GM23338 (cell line): ENCODE results near the gene GNPTAB. TPM values are rescaled to one million over a fixed set of nuclear protein-coding genes. Genes with fewer than 3 reads are reported as not detected.

ENCODE experiments used
- ATAC-seq: fragments of 200-7000 bp; cut with Tn5 transposase; 3 replicates; pipeline ENCODE4 v1.9.1; 2020
- DNase-seq: peaks from one replicate; pipeline ENCODE4 v3.0.0-alpha.2; 2015; ENCODE audit warnings: low spot score
- H2AFZ ChIP-seq: fragments of 200-600 bp; sonication (generic); 2 replicates; pipeline ENCODE4 v1.8.0; 2016; ENCODE audit warnings: antibody characterized with exemption, mild to moderate bottlenecking, moderate library complexity
- H3F3A ChIP-seq: fragments of 200-600 bp; sonication (generic); replicated peaks from 2 replicates; pipeline ENCODE4 v1.8.0; 2017; ENCODE audit warnings: antibody characterized with exemption, mixed run types, low read depth
- H3K27ac ChIP-seq: fragments of 200-600 bp; sonication (generic); 2 replicates; pipeline ENCODE4 v1.6.1; 2016; ENCODE audit warnings: low read depth
- H3K27me3 ChIP-seq: fragments of 200-600 bp; sonication (generic); 2 replicates; pipeline ENCODE4 v1.8.0; 2016; ENCODE audit warnings: mild to moderate bottlenecking, mixed run types, moderate library complexity; ENCODE audit not compliant: insufficient read depth
- H3K36me3 ChIP-seq: fragments of 200-600 bp; sonication (generic); 2 replicates; pipeline ENCODE4 v1.8.0; 2016; ENCODE audit warnings: mild to moderate bottlenecking; ENCODE audit not compliant: insufficient read depth
- H3K4me1 ChIP-seq: fragments of 200-600 bp; sonication (generic); 2 replicates; pipeline ENCODE4 v1.8.0; 2016; ENCODE audit warnings: mild to moderate bottlenecking, moderate library complexity; ENCODE audit not compliant: insufficient read depth
- H3K4me2 ChIP-seq: fragments of 200-600 bp; sonication (generic); 2 replicates; pipeline ENCODE4 v1.7.1; 2017; ENCODE audit warnings: mixed run types
- H3K4me3 ChIP-seq: fragments of 200-600 bp; sonication (generic); 2 replicates; pipeline ENCODE4 v1.6.1; 2016; ENCODE audit warnings: mixed run types
- H3K79me2 ChIP-seq: fragments of 200-600 bp; sonication (generic); replicated peaks from 2 replicates; pipeline ENCODE4 v1.8.0; 2017; ENCODE audit warnings: mild to moderate bottlenecking; ENCODE audit not compliant: insufficient read depth
- H3K9me2 ChIP-seq: fragments of 200-600 bp; sonication (generic); 2 replicates; pipeline ENCODE4 v1.8.0; 2017; ENCODE audit not compliant: insufficient read depth
- H4K20me1 ChIP-seq: fragments of 200-600 bp; sonication (generic); replicated peaks from 2 replicates; pipeline ENCODE4 v1.8.0; 2017; ENCODE audit warnings: mild to moderate bottlenecking; ENCODE audit not compliant: insufficient read depth
- H3K27ac Mint-ChIP-seq: 2 replicates; pipeline ENCODE4 v1.8.0; 2020; ENCODE audit warnings: inconsistent platforms, mild to moderate bottlenecking, moderate library complexity, mixed read lengths
- H3K27me3 Mint-ChIP-seq: 3 replicates; pipeline ENCODE4 v1.8.0; 2022; ENCODE audit warnings: low read depth, mild to moderate bottlenecking, moderate library complexity, mixed read lengths, inconsistent platforms; ENCODE audit not compliant: insufficient read depth, poor library complexity
- H3K36me3 Mint-ChIP-seq: 3 replicates; pipeline ENCODE4 v1.8.0; 2021; ENCODE audit warnings: low read depth, mild to moderate bottlenecking, inconsistent platforms, moderate library complexity, mixed read lengths
- H3K4me1 Mint-ChIP-seq: 3 replicates; pipeline ENCODE4 v1.8.0; 2020; ENCODE audit warnings: mild to moderate bottlenecking, inconsistent platforms, mixed read lengths
- H3K4me3 Mint-ChIP-seq: 3 replicates; pipeline ENCODE4 v1.8.0; 2021; ENCODE audit warnings: moderate library complexity, mild to moderate bottlenecking, inconsistent platforms, mixed read lengths
- H3K9me3 Mint-ChIP-seq: 3 replicates; pipeline ENCODE4 v1.8.0; 2020; ENCODE audit warnings: moderate library complexity, mild to moderate bottlenecking, inconsistent platforms, mixed read lengths
- CTCF ChIP-seq, 2 experiments: fragments of 200-600 bp in 1 of 2; sonication (generic) in 1 of 2; conservative IDR thresholded peaks; 2 replicates each; pipeline versions ENCODE4 v1.5.1 to v1.6.1; 2016 to 2017; ENCODE audit warnings: antibody characterized with exemption in 2 of 2, low read depth in 2 of 2, mild to moderate bottlenecking in 2 of 2, moderate library complexity in 1 of 2
- ETS1 ChIP-seq: IDR thresholded peaks from 2 replicates; pipeline ENCODE4 v1.6.1; 2016; ENCODE audit warnings: antibody characterized with exemption
- JUNB ChIP-seq: IDR thresholded peaks from one replicate; pipeline ENCODE4 v1.6.1; 2016; ENCODE audit warnings: antibody characterized with exemption; ENCODE audit not compliant: unreplicated experiment
- POLR2AphosphoS5 ChIP-seq: IDR thresholded peaks from 2 replicates; pipeline ENCODE4 v1.6.1; 2016; ENCODE audit warnings: antibody characterized with exemption, low read depth
- REST ChIP-seq: IDR thresholded peaks from one replicate; pipeline ENCODE4 v1.6.1; 2018; ENCODE audit warnings: antibody characterized with exemption; ENCODE audit not compliant: unreplicated experiment
- ZNF114 ChIP-seq: fragments of 250-450 bp; sonication (Bioruptor Pico); IDR thresholded peaks from 2 replicates; pipeline ENCODE4 v1.5.0; 2020; ENCODE audit warnings: mild to moderate bottlenecking, moderate library complexity
- polyA plus RNA-seq: library from polyadenylated mRNA; unstranded; fragments of >200 nt; fragmentation: Nextera tagmentation; extraction: Ambion mirVana; gene quantifications from 2 replicates; pipeline ENCODE4 v1.2.1, GENCODE V29; 2016
- total RNA-seq: library from RNA; depleted of rRNA; stranded (reverse); fragments of >200 nt; shearing (Covaris generic); gene quantifications from 2 replicates; pipeline ENCODE4 v1.2.3, GENCODE V29; 2014

GNPTAB gene
- total and polyA plus RNA-seq, 2 experiments from 2014 or later, result 23.6 to 58.3 TPM

GRCh38 chr12:101875162-101875561, 44.4 kb upstream of the GNPTAB start:
- no peaks in the 10 kb centered on the region for H3K9me3 Mint-ChIP-seq
- H3K27ac ChIP-seq, result no peak overlapping the region
- peaks cover 26% of the 10 kb centered on the region for H3K27me3 ChIP-seq

More at GRCh38 chr12:101875162-101875561, 44.4 kb upstream of the GNPTAB start:
- Histone ChIP-seq H3K4me1 (peaks cover 5% of the 10 kb centered on the region; the same call in 1 of the 2 replicates), H4K20me1 (no peaks in the 10 kb centered on the region), H3K4me2 (no peak overlapping the region), H2AFZ (no peak overlapping the region), H3K4me3 (no peak overlapping the region), H3K9me2 (no peaks in the 10 kb centered on the region), H3K36me3 (no peaks in the 10 kb centered on the region), H3K79me2 (no peaks in the 10 kb centered on the region), H3F3A (0 out of 2 replicates have a peak, but pooled peaks cover 4% of the 10 kb centered on the region)
- H3K27me3 Mint-ChIP-seq, result peaks cover 15% of the 10 kb centered on the region
- no peak overlapping the region for H3K4me3 Mint-ChIP-seq
- peaks cover 5% of the 10 kb centered on the region for H3K4me1 Mint-ChIP-seq
- DNase-seq (no peak), ATAC-seq (no peak)
- H3K27ac Mint-ChIP-seq, result no peak overlapping the region
- TF ChIP-seq ETS1 (no peak), POLR2AphosphoS5 (no peak), ZNF114 (CRISPR knock-in tag) (no peak), REST (no peak), CTCF (conservative IDR thresholded peaks at IDR 0.05; ENCODE audit: low read depth in 2 of 2) (no peak), JUNB (no peak)
- H3K36me3 Mint-ChIP-seq, result no peaks in the 10 kb centered on the region
